Fibroblast of skin of abdomen (primary cell): ENCODE results near the gene KLK2.

ENCODE experiments used
- DNase-seq: peaks from one replicate; pipeline ENCODE4 v3.0.0-alpha.2; 2013

Gene KLK2

DNA sequence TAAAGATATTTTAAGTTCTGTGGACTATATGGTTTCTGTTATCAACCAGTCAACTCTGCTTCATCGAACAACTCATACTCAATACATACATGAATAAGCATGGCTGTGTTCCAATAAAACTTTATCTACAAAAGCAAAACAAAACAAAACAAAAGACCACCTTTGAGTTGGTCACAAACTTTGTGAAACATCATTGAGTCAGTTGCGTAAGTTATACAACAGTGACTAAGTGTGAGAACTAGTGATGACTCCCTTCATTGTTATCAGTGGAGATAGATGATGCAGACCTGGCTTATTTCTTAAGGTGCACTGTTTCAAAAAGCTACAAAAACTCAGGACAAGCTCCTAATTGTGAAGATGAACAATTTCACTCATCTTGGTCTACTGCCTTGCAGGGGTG, 52.5 kb downstream of the KLK2 start:
- no peak for DNase-seq

DNA sequence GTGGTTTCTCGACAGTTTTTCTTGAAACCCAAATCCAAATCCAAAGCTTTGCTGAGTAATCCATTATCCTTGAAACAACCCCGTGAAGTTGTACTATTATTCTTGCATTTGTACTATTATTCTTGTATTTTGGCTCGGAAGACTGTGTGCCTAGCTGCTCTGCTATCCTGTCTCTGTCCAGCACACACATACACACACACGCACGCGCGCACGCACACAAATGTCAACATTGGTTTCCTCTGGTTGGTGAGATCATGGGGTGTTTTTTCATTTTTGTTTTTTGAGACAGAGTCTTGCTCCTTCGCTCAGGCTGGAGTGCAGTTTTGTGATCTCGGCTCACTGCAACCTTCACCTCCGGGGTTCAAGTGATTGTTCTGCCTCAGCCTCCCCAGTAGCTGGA, 52.9 kb downstream of the KLK2 start:
- no peak for DNase-seq

GRCh38 chr19:50928831-50929230, 55.6 kb downstream of the KLK2 start:
- no peak for DNase-seq
